ENCODE data around the gene RAD23B.

The RAD23B gene

DNA sequence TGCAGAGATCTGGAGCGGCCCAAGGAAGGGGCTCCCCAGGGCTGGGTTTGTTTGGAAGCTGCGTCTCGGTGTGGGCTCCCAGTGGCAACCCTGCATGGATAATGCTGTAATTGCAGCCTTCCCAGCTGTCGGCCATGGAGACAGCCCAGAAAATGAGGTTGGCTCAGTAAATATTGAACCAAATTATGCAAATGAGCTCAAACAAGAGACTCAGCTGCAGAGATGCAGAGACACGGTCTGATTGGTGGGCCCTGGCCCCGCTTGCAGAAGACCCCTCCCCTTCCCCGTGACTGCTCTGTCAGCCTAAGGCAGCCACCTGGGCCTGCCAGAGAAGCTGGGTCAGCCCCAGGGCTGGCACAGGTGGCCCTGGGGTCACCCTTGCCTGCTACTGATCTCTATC is 75.9 kb downstream of the RAD23B start:
- Mint-ChIP-seq H3K4me1 (peaks cover 7% of the 10 kb centered on the region), H3K4me3 (no peak overlapping the region)

DNA sequence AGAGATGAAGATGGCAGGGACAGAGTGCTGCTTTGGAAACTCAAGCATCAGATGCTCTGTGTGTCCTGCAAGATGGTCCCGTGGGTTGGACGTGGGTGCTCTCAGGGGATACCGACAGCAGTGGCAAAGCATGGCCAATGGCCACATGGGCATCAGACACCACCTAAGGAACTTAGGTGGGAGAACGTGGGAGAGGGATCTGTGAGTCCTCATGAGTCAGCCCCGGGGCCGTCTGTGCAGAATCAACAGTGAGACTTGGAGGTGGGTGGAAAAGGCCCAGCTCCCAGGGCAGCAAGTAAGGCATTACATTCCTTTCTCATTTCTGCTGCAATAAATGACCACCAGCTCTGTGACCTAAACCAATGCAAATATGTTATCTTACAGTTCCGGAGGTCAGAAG is 77.0 kb downstream of the RAD23B start:
- Mint-ChIP-seq H3K36me3 (ENCODE audit: low read depth) (no peaks in the 10 kb centered on the region), H3K9me3 (no peaks in the 10 kb centered on the region), H3K27ac (no peak overlapping the region), H3K4me3 (no peak overlapping the region), H3K27me3 (ENCODE audit: low read depth, poor library complexity) (peaks cover 15% of the 10 kb centered on the region), H3K4me1 (peaks cover 8% of the 10 kb centered on the region)
- TF ChIP-seq CTCF (IDR thresholded peaks at IDR 0.05): no peak
- no peak for DNase-seq

More for the DNA sequence above, 75.9 kb downstream of the RAD23B start:
- Mint-ChIP-seq H3K27ac (no peak overlapping the region), H3K27me3 (ENCODE audit: low read depth, poor library complexity) (peaks cover 18% of the 10 kb centered on the region), H3K9me3 (peaks cover 1% of the 10 kb centered on the region), H3K36me3 (ENCODE audit: low read depth) (no peaks in the 10 kb centered on the region)
- TF ChIP-seq CTCF (IDR thresholded peaks at IDR 0.05): no peak
- DNase-seq: no peak

GRCh38 chr9:107361816-107362215 is 78.7 kb downstream of the RAD23B start:
- no peak overlapping the region for H3K27ac Mint-ChIP-seq
- peaks cover 9% of the 10 kb centered on the region for H3K27me3 Mint-ChIP-seq (ENCODE audit: low read depth, poor library complexity)
- TF ChIP-seq CTCF (IDR thresholded peaks at IDR 0.05): no peak
- no peaks in the 10 kb centered on the region for H3K9me3 Mint-ChIP-seq
- H3K36me3 Mint-ChIP-seq (ENCODE audit: low read depth): no peaks in the 10 kb centered on the region
- no peak for DNase-seq
- H3K4me3 Mint-ChIP-seq: no peak overlapping the region
- peaks cover 8% of the 10 kb centered on the region for H3K4me1 Mint-ChIP-seq

DNA sequence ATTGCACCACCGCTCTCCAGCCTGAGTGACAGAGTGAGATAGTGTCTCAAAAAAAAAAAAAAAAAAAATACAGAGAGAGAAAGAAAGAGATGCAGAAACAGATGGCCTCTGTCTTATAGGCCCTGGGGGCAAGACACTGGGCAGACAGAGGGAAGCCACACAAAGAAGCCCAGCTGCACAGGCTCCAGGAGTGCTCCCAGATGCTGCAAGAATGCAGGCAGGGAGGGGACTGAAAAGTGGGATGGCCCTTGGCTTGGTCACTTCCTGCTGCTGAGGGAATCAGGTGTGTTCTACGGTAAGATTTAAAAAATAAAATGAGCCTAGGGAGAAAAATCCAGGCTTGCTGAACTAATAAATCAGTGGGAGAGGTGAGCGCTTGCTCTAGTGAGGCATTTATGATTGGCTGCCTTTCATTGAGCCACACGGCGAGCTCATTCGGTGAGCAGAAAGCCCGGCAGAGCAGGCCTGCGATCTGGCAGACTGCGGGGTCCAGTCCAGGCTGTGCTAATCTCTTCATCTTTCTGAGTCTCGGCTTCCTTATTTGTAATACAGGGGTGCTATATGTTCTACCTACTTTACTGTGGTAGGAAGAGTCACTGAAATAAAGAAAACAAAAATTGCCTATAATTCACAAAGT is 80.6 kb downstream of the RAD23B start:
- H3K4me3 Mint-ChIP-seq: no peak overlapping the region
- H3K9me3 Mint-ChIP-seq: no peaks in the 10 kb centered on the region
- TF ChIP-seq CTCF (IDR thresholded peaks at IDR 0.05): no peak
- no peaks in the 10 kb centered on the region for H3K36me3 Mint-ChIP-seq (ENCODE audit: low read depth)
- no peak overlapping the region for H3K27ac Mint-ChIP-seq
- no peak for DNase-seq
- peaks cover 3% of the 10 kb centered on the region for H3K27me3 Mint-ChIP-seq (ENCODE audit: low read depth, poor library complexity)
- H3K4me1 Mint-ChIP-seq: peaks cover 21% of the 10 kb centered on the region

DNA sequence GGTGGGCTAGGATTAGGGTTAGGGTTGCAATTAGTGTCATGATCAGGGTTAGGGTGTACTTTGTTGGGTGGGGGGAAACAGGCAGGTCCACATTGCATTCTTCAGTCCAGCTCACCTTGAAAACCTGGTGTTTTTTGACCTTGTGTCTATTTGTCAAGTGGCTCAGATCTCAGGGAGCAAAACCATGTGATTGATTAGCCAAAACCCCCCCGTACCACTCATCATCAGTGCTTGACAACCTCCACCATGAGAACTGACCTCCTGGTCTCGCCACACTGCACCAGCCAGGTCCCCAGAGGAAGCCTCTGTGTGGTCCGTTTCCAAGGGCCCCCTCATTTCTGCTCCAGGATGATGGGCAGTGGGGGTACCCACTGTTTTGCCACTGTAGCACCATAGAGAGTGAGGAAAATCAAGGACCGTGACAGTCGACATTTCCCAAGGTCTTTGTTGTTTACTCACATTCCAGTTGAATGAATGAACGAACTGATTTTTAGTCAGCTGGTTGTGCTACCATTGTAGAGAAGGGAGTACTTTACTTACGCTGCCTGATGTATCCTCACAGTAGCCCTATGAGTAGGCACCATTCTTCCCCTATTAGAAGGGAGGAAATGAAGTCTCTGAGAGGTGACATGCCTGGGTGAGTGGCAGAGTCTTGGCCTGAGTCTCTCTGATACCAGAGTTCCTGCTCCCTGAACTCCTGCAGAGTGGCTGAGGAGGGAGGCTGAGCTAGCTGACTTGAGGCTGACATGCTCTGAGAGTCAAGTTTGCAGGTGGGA is 84.8 kb downstream of the RAD23B start:
- H3K9me3 Mint-ChIP-seq: peaks cover 3% of the 10 kb centered on the region
- no peak for DNase-seq
- H3K27me3 Mint-ChIP-seq (ENCODE audit: low read depth, poor library complexity): no peaks in the 10 kb centered on the region
- no peak overlapping the region for H3K27ac Mint-ChIP-seq
- H3K4me3 Mint-ChIP-seq: no peak overlapping the region
- H3K36me3 Mint-ChIP-seq (ENCODE audit: low read depth): no peaks in the 10 kb centered on the region
- peaks cover 29% of the 10 kb centered on the region for H3K4me1 Mint-ChIP-seq
- TF ChIP-seq CTCF (IDR thresholded peaks at IDR 0.05): no peak

GRCh38 chr9:107368696-107369095 is 85.6 kb downstream of the RAD23B start:
- no peak overlapping the region for H3K27ac Mint-ChIP-seq
- peaks cover 3% of the 10 kb centered on the region for H3K9me3 Mint-ChIP-seq
- no peak for TF ChIP-seq CTCF (IDR thresholded peaks at IDR 0.05)
- H3K27me3 Mint-ChIP-seq (ENCODE audit: low read depth, poor library complexity): no peaks in the 10 kb centered on the region
- no peak for DNase-seq
- H3K4me1 Mint-ChIP-seq: peaks cover 24% of the 10 kb centered on the region
- H3K4me3 Mint-ChIP-seq: no peak overlapping the region
- no peaks in the 10 kb centered on the region for H3K36me3 Mint-ChIP-seq (ENCODE audit: low read depth)
